GM19035 (cell line): ENCODE data around the gene ZBTB32.
"Not testable (repeated sequence)": the region's sequence is repeated elsewhere in the genome, so short reads cannot be mapped to it uniquely, and the experiment has no call there.

Experiments
- ATAC-seq: cut with Tn5 transposase; IDR thresholded peaks from one replicate; pipeline ENCODE4 v1.9.1; 2021; ENCODE audit not compliant: unreplicated experiment

ZBTB32 gene

DNA sequence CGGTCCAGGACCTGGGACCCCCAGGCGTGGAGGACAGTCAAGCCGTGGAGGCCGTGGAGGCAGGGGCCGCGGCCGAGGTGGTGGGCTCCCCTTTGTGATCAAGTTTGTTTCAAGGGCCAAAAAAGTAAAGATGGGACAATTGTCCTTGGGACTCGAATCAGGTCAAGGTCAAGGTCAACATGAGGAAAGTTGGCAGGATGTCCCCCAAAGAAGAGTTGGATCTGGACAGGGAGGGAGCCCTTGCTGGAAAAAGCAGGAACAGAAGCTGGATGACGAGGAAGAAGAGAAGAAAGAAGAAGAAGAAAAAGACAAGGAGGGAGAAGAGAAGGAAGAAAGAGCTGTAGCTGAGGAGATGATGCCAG is 15.8 kb downstream of the ZBTB32 start:
- no peak for ATAC-seq

DNA sequence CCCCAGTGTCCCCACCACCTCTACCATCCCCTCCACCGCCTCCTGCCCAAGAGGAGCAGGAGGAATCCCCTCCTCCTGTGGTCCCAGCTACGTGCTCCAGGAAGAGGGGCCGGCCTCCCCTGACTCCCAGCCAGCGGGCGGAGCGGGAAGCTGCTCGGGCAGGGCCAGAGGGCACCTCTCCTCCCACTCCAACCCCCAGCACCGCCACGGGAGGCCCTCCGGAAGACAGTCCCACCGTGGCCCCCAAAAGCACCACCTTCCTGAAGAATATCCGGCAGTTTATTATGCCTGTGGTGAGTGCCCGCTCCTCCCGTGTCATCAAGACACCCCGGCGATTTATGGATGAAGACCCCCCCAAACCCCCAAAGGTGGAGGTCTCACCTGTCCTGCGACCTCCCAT is 16.3 kb downstream of the ZBTB32 start:
- ATAC-seq, result no peak

- ATAC-seq, result no peak
Observed at GRCh38 chr19:35721374-35721773, 17.0 kb downstream of the ZBTB32 start.

- no peak for ATAC-seq
Observed at GRCh38 chr19:35722461-35722860, 18.1 kb downstream of the ZBTB32 start.

- no peak for ATAC-seq
Observed at GRCh38 chr19:35722897-35723296, 18.5 kb downstream of the ZBTB32 start.

DNA sequence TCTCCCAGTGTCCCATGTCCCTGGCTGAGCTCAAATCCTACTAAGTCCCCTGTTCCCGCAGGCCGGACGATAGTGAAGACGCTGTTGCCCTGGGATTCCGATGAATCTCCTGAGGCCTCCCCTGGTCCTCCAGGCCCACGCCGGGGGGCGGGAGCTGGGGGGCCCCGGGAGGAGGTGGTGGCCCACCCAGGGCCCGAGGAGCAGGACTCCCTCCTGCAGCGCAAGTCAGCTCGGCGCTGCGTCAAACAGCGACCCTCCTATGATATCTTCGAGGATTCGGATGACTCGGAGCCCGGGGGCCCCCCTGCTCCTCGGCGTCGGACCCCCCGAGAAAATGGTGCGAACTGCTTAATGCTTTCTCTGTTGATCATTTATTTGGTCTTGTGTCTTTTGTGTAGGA is 19.3 kb downstream of the ZBTB32 start:
- ATAC-seq, result no peak

GRCh38 chr19:35724132-35724531 is 19.8 kb downstream of the ZBTB32 start:
- not testable (repeated sequence) for ATAC-seq

GRCh38 chr19:35724560-35724959 is 20.2 kb downstream of the ZBTB32 start:
- no peak for ATAC-seq

DNA sequence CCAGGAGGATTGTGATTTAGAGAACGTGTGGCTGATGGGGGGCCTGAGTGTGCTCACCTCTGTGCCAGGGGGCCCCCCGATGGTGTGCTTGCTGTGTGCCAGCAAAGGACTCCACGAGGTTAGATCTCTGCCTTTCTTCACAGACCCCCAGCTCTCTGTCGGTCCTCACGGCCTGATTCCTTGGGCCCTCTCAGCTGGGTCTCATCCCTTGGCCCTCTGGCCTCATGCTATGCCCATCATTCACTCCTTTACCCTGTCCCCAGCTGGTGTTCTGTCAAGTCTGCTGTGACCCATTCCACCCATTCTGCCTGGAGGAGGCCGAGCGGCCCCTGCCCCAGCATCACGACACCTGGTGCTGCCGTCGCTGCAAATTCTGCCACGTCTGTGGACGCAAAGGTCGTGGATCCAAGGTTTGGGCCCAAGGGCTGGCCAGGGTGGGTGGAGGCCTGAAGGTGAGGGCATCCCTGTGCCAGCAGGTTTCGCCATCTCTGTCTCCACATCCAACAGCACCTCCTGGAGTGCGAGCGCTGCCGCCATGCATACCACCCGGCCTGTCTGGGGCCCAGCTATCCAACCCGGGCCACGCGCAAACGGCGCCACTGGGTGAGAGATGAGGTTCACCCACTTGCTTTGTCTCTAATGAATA is 21.0 kb downstream of the ZBTB32 start:
- ATAC-seq, result no peak

- ATAC-seq, result no peak
Observed at GRCh38 chr19:35727053-35727955, 22.9 kb downstream of the ZBTB32 start.

DNA sequence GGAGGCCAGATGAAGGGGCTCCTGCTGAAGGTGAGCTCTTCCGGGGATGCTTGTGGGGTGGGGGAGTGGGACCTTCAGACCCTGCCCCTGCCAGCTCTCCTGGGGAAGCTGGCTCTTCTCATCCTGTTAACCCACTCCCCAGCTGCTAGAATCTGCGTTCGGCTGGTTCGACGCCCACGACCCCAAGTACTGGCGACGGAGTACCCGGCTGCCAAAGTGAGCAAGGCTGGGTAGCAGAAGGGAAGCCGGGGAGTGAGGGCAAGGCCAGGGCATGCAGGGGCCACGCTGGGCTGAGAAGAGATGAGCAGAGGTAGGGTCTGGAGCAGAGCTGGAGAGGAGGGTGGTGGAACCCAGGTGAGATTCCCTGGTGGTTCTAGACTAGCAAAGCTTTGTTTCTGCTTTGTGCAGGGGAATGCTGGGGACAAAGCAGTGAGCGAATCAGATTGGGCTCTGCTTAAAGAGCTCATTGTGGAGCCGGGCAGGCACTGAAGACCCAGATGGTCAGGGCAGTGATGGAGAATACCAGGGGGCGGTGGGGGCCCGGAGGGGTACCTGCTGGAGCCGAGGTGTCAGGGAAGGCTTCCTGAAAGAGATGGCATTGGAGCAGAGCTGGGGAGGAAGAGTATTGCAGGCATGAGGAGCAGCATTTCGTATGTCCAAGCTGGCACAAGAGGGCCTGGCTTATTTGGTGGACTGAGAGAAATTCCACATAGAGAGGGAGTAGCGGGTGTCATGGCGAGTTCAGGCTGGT is 23.8 kb downstream of the ZBTB32 start:
- ATAC-seq, result no peak

- no peak for ATAC-seq
Observed at GRCh38 chr19:35729021-35729420, 24.7 kb downstream of the ZBTB32 start.

- ATAC-seq, result no peak
Observed at GRCh38 chr19:35729763-35730162, 25.4 kb downstream of the ZBTB32 start.

GRCh38 chr19:35730326-35730725 is 26.0 kb downstream of the ZBTB32 start:
- ATAC-seq, result no peak

DNA sequence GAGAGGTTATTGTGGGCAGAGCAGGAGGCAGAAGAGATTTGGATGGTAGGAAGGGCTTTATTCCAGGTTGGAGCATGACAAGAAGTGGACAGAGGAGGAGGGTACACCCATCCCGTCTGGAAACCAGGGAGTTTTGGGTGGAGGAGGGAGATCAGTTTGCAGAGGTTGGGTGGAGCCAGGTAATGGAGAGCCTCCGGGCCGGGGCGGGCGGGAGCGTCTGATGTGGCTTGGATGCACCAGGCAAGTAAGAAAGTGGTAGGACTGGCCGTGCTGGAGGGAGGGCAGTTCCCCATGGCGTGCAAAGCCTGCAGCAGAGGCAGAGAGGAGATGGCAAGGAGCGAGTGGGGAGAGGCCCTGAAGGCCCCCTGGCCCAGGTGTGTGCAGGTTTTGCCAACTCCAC is 27.0 kb downstream of the ZBTB32 start:
- ATAC-seq, result no peak

- no peak for ATAC-seq
Observed at GRCh38 chr19:35731779-35732405, 27.5 kb downstream of the ZBTB32 start.

- no peak for ATAC-seq
Observed at GRCh38 chr19:35732540-35733179, 28.3 kb downstream of the ZBTB32 start.

DNA sequence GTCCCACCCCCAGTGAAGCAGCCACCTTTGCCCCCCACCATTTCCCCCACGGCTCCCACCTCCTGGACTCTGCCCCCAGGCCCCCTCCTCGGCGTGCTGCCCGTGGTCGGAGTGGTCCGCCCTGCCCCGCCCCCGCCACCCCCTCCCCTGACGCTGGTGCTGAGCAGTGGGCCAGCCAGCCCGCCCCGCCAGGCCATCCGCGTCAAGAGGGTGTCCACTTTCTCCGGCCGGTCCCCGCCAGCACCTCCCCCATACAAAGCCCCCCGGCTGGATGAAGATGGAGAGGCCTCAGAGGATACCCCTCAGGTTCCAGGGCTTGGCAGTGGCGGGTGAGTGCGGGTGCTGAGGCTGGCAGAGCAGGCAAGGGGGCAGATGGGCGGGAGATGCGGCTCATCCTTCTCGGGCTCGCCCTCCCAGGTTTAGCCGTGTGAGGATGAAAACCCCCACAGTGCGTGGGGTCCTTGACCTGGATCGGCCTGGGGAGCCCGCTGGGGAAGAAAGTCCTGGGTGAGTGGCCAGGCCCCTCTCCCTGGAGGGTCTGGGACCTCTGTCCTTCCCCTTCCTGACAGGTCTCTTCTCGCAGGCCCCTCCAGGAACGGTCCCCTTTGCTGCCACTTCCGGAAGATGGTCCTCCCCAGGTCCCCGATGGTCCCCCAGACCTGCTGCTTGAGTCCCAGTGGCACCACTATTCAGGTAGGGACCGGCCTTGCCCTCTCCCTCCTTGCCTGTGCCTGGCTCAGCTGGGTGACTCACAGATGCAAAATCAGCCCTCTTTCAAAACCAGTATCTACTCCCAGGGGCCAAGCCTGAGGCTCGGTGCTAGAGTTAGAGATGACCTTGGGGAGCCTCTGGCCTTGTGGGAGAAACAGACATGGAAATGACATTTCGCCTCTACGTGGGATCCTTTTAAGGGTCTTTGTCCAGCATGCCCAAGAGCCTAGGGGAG is 29.1 kb downstream of the ZBTB32 start:
- ATAC-seq, result no peak

DNA sequence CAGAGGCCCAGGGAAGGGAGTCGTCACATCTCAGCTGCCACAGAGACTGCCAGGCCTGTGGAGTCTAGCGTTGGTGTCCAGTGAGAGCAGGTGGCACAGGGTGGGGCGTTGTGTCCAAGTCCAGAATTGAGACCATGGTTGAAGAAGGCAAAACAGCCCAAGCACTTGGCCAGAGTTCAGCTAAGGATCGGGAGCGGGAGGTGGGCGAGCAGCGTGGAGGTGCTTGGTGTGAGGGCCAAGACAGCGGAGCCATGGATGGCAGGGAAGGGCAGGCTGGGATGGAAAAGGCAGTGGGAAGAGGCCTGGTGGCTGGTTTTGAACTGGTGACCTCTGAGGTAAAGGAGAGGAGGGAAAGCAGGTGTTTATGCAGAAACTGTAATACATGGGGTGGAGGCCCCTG is 29.9 kb downstream of the ZBTB32 start:
- ATAC-seq, result no peak

DNA sequence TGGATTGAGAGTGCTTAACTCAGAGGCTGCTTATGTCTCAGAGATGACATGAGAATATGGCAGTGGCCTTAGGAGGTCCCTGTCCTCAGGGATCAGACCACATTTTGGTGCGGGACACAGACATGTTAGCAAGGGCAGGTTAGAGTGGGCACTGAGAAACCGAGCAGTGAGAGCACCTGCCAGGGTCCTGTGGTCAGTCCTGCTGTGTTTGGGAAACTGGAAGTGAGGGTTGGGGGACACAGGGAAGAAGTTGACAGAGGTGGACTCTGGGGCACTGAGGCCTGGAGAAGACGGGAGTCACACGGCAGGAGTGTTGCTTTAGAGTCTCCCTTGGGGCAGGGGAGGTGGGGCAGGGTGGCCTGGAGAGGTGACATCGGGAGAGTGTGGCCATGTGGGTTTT is 30.5 kb downstream of the ZBTB32 start:
- ATAC-seq, result no peak
